Esophagus squamous epithelium (tissue), 4 donors: Measurements from ENCODE around the gene TBC1D24.

Experiments used
- CTCF ChIP-seq, 6 experiments: fragments of 450-650 bp in 4 of 6; fragments of 200-600 bp in 2 of 6; sonication (generic) in 2 of 6; IDR thresholded peaks; one replicate each; pipeline ENCODE4 v1.5.1; 2016 to 2019; ENCODE audit warnings: antibody characterized with exemption in 6 of 6, mild to moderate bottlenecking in 4 of 6, moderate library complexity in 4 of 6
- POLR2A ChIP-seq, 4 donors: fragments of 450-650 bp; IDR thresholded peaks; one replicate each; pipeline ENCODE4 v1.6.1; 2017; ENCODE audit warnings: antibody characterized with exemption in 4 of 4, mild to moderate bottlenecking in 4 of 4, moderate library complexity in 3 of 4

GRCh38 chr16:2507665-2508064 is 32.7 kb downstream of the TBC1D24 start:
- TF ChIP-seq CTCF (IDR thresholded peaks at IDR 0.05) (no peak), POLR2A (IDR thresholded peaks at IDR 0.05) (no peak)
